GM23338 (cell line): ENCODE measurements around the gene CD2AP. TPM values are rescaled to one million over a fixed set of nuclear protein-coding genes. Genes with fewer than 3 reads are reported as not detected.

Experiments used
- ATAC-seq: fragments of 200-7000 bp; cut with Tn5 transposase; 3 replicates; pipeline ENCODE4 v1.9.1; 2020
- DNase-seq: peaks from one replicate; pipeline ENCODE4 v3.0.0-alpha.2; 2015; ENCODE audit warnings: low spot score
- H2AFZ ChIP-seq: fragments of 200-600 bp; sonication (generic); 2 replicates; pipeline ENCODE4 v1.8.0; 2016; ENCODE audit warnings: antibody characterized with exemption, mild to moderate bottlenecking, moderate library complexity
- H3F3A ChIP-seq: fragments of 200-600 bp; sonication (generic); replicated peaks from 2 replicates; pipeline ENCODE4 v1.8.0; 2017; ENCODE audit warnings: antibody characterized with exemption, mixed run types, low read depth
- H3K27ac ChIP-seq: fragments of 200-600 bp; sonication (generic); 2 replicates; pipeline ENCODE4 v1.6.1; 2016; ENCODE audit warnings: low read depth
- H3K27me3 ChIP-seq: fragments of 200-600 bp; sonication (generic); 2 replicates; pipeline ENCODE4 v1.8.0; 2016; ENCODE audit warnings: mild to moderate bottlenecking, mixed run types, moderate library complexity; ENCODE audit not compliant: insufficient read depth
- H3K36me3 ChIP-seq: fragments of 200-600 bp; sonication (generic); 2 replicates; pipeline ENCODE4 v1.8.0; 2016; ENCODE audit warnings: mild to moderate bottlenecking; ENCODE audit not compliant: insufficient read depth
- H3K4me1 ChIP-seq: fragments of 200-600 bp; sonication (generic); 2 replicates; pipeline ENCODE4 v1.8.0; 2016; ENCODE audit warnings: mild to moderate bottlenecking, moderate library complexity; ENCODE audit not compliant: insufficient read depth
- H3K4me2 ChIP-seq: fragments of 200-600 bp; sonication (generic); 2 replicates; pipeline ENCODE4 v1.7.1; 2017; ENCODE audit warnings: mixed run types
- H3K4me3 ChIP-seq: fragments of 200-600 bp; sonication (generic); 2 replicates; pipeline ENCODE4 v1.6.1; 2016; ENCODE audit warnings: mixed run types
- H3K79me2 ChIP-seq: fragments of 200-600 bp; sonication (generic); replicated peaks from 2 replicates; pipeline ENCODE4 v1.8.0; 2017; ENCODE audit warnings: mild to moderate bottlenecking; ENCODE audit not compliant: insufficient read depth
- H3K9me2 ChIP-seq: fragments of 200-600 bp; sonication (generic); 2 replicates; pipeline ENCODE4 v1.8.0; 2017; ENCODE audit not compliant: insufficient read depth
- H4K20me1 ChIP-seq: fragments of 200-600 bp; sonication (generic); replicated peaks from 2 replicates; pipeline ENCODE4 v1.8.0; 2017; ENCODE audit warnings: mild to moderate bottlenecking; ENCODE audit not compliant: insufficient read depth
- H3K27ac Mint-ChIP-seq: 2 replicates; pipeline ENCODE4 v1.8.0; 2020; ENCODE audit warnings: inconsistent platforms, mild to moderate bottlenecking, moderate library complexity, mixed read lengths
- H3K27me3 Mint-ChIP-seq: 3 replicates; pipeline ENCODE4 v1.8.0; 2022; ENCODE audit warnings: low read depth, mild to moderate bottlenecking, moderate library complexity, mixed read lengths, inconsistent platforms; ENCODE audit not compliant: insufficient read depth, poor library complexity
- H3K36me3 Mint-ChIP-seq: 3 replicates; pipeline ENCODE4 v1.8.0; 2021; ENCODE audit warnings: low read depth, mild to moderate bottlenecking, inconsistent platforms, moderate library complexity, mixed read lengths
- H3K4me1 Mint-ChIP-seq: 3 replicates; pipeline ENCODE4 v1.8.0; 2020; ENCODE audit warnings: mild to moderate bottlenecking, inconsistent platforms, mixed read lengths
- H3K4me3 Mint-ChIP-seq: 3 replicates; pipeline ENCODE4 v1.8.0; 2021; ENCODE audit warnings: moderate library complexity, mild to moderate bottlenecking, inconsistent platforms, mixed read lengths
- H3K9me3 Mint-ChIP-seq: 3 replicates; pipeline ENCODE4 v1.8.0; 2020; ENCODE audit warnings: moderate library complexity, mild to moderate bottlenecking, inconsistent platforms, mixed read lengths
- CREB1 ChIP-seq: fragments of 250-450 bp; sonication (Bioruptor Pico); IDR thresholded peaks from 2 replicates; pipeline ENCODE4 v1.5.0; 2020; ENCODE audit warnings: low read depth, mild to moderate bottlenecking, moderate library complexity
- ETS1 ChIP-seq: IDR thresholded peaks from 2 replicates; pipeline ENCODE4 v1.6.1; 2016; ENCODE audit warnings: antibody characterized with exemption
- EZH2 ChIP-seq: fragments of 200-600 bp; sonication (generic); IDR thresholded peaks from one replicate; pipeline ENCODE4 v1.8.0; 2017; ENCODE audit warnings: antibody characterized with exemption, mild to moderate bottlenecking, low read depth; ENCODE audit not compliant: unreplicated experiment
- EZH2phosphoT487 ChIP-seq: fragments of 200-600 bp; sonication (generic); IDR thresholded peaks from one replicate; pipeline ENCODE4 v1.8.1; 2018; ENCODE audit warnings: antibody characterized with exemption; ENCODE audit not compliant: unreplicated experiment
- JUNB ChIP-seq: IDR thresholded peaks from one replicate; pipeline ENCODE4 v1.6.1; 2016; ENCODE audit warnings: antibody characterized with exemption; ENCODE audit not compliant: unreplicated experiment
- NANOG ChIP-seq: IDR thresholded peaks from 2 replicates; pipeline ENCODE4 v1.6.1; 2016; ENCODE audit warnings: antibody characterized with exemption, borderline replicate concordance
- POLR2AphosphoS5 ChIP-seq: IDR thresholded peaks from 2 replicates; pipeline ENCODE4 v1.6.1; 2016; ENCODE audit warnings: antibody characterized with exemption, low read depth
- STAT1 ChIP-seq: IDR thresholded peaks from one replicate; pipeline ENCODE4 v1.6.1; 2016; ENCODE audit warnings: antibody characterized with exemption; ENCODE audit not compliant: unreplicated experiment
- ZNF114 ChIP-seq: fragments of 250-450 bp; sonication (Bioruptor Pico); IDR thresholded peaks from 2 replicates; pipeline ENCODE4 v1.5.0; 2020; ENCODE audit warnings: mild to moderate bottlenecking, moderate library complexity
- ZNF331 ChIP-seq: fragments of 250-450 bp; sonication (Bioruptor Pico); IDR thresholded peaks from 2 replicates; pipeline ENCODE4 v1.5.0; 2020; ENCODE audit warnings: low read depth, mild to moderate bottlenecking, moderate library complexity
- ZNF462 ChIP-seq: fragments of 250-450 bp; sonication (Bioruptor Pico); IDR thresholded peaks from 2 replicates; pipeline ENCODE4 v1.5.0; 2020; ENCODE audit warnings: mild to moderate bottlenecking, moderate library complexity
- polyA plus RNA-seq: library from polyadenylated mRNA; unstranded; fragments of >200 nt; fragmentation: Nextera tagmentation; extraction: Ambion mirVana; gene quantifications from 2 replicates; pipeline ENCODE4 v1.2.1, GENCODE V29; 2016
- total RNA-seq: library from RNA; depleted of rRNA; stranded (reverse); fragments of >200 nt; shearing (Covaris generic); gene quantifications from 2 replicates; pipeline ENCODE4 v1.2.3, GENCODE V29; 2014
- TF ChIP-seq, protein P1 (sequence below), 2 experiments: fragments of 200-600 bp in 1 of 2; sonication (generic) in 1 of 2; conservative IDR thresholded peaks; 2 replicates each; pipeline versions ENCODE4 v1.5.1 to v1.6.1; 2016 to 2017; ENCODE audit warnings: antibody characterized with exemption in 2 of 2, low read depth in 2 of 2, mild to moderate bottlenecking in 2 of 2, moderate library complexity in 1 of 2
- TF ChIP-seq, protein P2 (sequence below): IDR thresholded peaks from one replicate; pipeline ENCODE4 v1.6.1; 2018; ENCODE audit warnings: antibody characterized with exemption; ENCODE audit not compliant: unreplicated experiment

The CD2AP gene
- total and polyA plus RNA-seq, 2 experiments from 2014 or later = 38.0 to 93.2 TPM

DNA sequence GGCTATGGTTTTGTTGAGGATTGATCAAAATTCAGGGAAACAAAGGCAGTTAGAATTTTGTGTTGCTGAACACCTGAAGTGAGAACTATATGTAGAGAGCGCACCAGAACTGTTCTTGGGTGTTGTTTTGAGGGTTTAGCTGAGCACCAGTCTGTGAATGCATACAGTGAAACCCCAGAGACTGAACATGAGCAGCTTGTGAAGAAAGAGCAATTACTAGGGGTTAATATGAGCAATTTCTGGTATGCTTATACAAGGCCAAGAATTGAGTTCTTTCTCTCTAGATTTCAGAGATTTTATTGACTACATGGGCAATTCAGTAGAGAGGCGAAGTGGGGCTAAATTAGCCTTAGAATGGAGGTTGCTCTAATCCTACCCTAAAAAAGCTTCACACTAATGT lies 93.9 kb downstream of the CD2AP start:
- H3K9me3 Mint-ChIP-seq = no peaks in the 10 kb centered on the region; the same call in 2 of the 3 replicates
- Histone ChIP-seq H3K9me2 (no peaks in the 10 kb centered on the region), H3K27ac (peak overlapping the region; percentile 67; the same call in 1 of the 2 replicates), H3K36me3 (no peaks in the 10 kb centered on the region), H3K79me2 (peaks cover 68% of the 10 kb centered on the region), H3K4me3 (no peak overlapping the region), H3F3A (no peaks in the 10 kb centered on the region), H3K4me2 (peak overlapping the region; percentile 6; the same call in 1 of the 2 replicates), H2AFZ (no peak overlapping the region), H3K4me1 (peaks cover 10% of the 10 kb centered on the region), H4K20me1 (peaks cover 10% of the 10 kb centered on the region; the same call in 1 of the 2 replicates), H3K27me3 (no peaks in the 10 kb centered on the region)
- no peak for TF ChIP-seq EZH2
- TF ChIP-seq ETS1 = no peak
- TF ChIP-seq ZNF462 = no peak
- no peak for TF ChIP-seq ZNF114
- no peak for TF ChIP-seq EZH2phosphoT487
- TF ChIP-seq STAT1 = no peak
- TF ChIP-seq NANOG = no peak
- no peak for TF ChIP-seq CREB1 (CRISPR knock-in tag)
- no peak for TF ChIP-seq ZNF331
- TF ChIP-seq, protein P1, sequence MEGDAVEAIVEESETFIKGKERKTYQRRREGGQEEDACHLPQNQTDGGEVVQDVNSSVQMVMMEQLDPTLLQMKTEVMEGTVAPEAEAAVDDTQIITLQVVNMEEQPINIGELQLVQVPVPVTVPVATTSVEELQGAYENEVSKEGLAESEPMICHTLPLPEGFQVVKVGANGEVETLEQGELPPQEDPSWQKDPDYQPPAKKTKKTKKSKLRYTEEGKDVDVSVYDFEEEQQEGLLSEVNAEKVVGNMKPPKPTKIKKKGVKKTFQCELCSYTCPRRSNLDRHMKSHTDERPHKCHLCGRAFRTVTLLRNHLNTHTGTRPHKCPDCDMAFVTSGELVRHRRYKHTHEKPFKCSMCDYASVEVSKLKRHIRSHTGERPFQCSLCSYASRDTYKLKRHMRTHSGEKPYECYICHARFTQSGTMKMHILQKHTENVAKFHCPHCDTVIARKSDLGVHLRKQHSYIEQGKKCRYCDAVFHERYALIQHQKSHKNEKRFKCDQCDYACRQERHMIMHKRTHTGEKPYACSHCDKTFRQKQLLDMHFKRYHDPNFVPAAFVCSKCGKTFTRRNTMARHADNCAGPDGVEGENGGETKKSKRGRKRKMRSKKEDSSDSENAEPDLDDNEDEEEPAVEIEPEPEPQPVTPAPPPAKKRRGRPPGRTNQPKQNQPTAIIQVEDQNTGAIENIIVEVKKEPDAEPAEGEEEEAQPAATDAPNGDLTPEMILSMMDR (conservative IDR thresholded peaks at IDR 0.05; ENCODE audit: low read depth in 2 of 2) = no peak
- TF ChIP-seq POLR2AphosphoS5 = no peak
- TF ChIP-seq JUNB = no peak
- TF ChIP-seq, protein P2, sequence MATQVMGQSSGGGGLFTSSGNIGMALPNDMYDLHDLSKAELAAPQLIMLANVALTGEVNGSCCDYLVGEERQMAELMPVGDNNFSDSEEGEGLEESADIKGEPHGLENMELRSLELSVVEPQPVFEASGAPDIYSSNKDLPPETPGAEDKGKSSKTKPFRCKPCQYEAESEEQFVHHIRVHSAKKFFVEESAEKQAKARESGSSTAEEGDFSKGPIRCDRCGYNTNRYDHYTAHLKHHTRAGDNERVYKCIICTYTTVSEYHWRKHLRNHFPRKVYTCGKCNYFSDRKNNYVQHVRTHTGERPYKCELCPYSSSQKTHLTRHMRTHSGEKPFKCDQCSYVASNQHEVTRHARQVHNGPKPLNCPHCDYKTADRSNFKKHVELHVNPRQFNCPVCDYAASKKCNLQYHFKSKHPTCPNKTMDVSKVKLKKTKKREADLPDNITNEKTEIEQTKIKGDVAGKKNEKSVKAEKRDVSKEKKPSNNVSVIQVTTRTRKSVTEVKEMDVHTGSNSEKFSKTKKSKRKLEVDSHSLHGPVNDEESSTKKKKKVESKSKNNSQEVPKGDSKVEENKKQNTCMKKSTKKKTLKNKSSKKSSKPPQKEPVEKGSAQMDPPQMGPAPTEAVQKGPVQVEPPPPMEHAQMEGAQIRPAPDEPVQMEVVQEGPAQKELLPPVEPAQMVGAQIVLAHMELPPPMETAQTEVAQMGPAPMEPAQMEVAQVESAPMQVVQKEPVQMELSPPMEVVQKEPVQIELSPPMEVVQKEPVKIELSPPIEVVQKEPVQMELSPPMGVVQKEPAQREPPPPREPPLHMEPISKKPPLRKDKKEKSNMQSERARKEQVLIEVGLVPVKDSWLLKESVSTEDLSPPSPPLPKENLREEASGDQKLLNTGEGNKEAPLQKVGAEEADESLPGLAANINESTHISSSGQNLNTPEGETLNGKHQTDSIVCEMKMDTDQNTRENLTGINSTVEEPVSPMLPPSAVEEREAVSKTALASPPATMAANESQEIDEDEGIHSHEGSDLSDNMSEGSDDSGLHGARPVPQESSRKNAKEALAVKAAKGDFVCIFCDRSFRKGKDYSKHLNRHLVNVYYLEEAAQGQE = no peak
- no peak for ATAC-seq
- H3K36me3 Mint-ChIP-seq = peaks cover 4% of the 10 kb centered on the region; the same call in 2 of the 3 replicates
- no peaks in the 10 kb centered on the region for H3K27me3 Mint-ChIP-seq
- no peak overlapping the region for H3K4me3 Mint-ChIP-seq
- no peak for DNase-seq
- peaks cover 16% of the 10 kb centered on the region; the same call in 2 of the 3 replicates for H3K4me1 Mint-ChIP-seq
- peak overlapping the region; percentile 18 for H3K27ac Mint-ChIP-seq
